ENCODE measurements around the gene CHST4.

Gene CHST4

DNA sequence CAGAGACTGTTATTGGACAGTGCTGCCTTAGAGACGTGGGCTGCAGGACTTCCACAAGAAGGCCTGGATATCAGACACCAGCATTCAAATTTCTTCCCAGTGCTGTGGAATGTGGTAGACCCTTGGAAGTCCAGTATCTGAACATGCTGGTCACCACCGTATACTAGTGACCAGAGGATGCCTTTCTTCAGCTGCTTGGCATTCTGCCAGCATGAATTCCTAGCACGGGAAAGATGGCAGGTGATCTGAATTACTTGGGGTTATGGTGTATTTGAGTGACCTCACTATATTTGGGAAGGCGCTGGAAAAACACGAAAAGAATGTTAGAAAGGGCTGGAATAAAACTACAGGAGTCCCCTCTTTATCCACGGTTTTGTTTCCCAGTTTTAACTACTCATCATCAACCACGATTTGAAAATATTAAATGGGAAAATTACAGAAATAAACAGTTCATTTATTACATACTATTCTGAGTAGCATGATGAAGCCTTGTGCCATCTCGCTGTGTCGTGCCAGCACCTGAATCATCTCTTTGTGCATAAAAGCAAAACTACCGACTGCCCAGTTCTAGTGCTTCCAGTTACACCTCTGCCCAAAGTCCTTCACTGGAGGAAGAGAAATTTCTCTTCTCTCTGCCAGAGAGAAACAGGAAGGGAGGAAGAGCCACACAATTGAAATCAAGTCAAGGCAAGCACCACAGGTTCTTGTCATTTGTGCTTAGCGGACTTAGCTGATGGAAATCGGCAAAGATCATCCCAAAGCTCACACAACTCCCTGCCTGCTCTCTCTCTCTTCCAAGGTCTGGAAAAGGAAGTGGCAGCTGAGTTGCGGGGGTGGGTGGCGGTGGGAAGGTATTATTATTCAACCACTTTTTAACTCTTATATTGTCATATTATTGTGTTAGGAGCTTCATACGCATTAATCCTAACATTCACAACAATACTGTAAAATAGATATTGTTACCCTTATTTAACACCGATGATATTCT, 1.4 kb upstream of the CHST4 start:
- no peak overlapping the region for H3K4me3 ChIP-seq (ENCODE audit: low read depth, low read length)
- in situ Hi-C loops (cut with HindIII; ENCODE audit: low pct_ligation_motif_present, low sequenced_read_pairs) = no loop called here
- peaks cover 3% of the 10 kb centered on the region for H3K27me3 ChIP-seq (replicated peaks)
- no peaks in the 10 kb centered on the region for H3K36me3 ChIP-seq (replicated peaks)
- no peak overlapping the region for H3K27ac ChIP-seq
- TF ChIP-seq, protein P1, sequence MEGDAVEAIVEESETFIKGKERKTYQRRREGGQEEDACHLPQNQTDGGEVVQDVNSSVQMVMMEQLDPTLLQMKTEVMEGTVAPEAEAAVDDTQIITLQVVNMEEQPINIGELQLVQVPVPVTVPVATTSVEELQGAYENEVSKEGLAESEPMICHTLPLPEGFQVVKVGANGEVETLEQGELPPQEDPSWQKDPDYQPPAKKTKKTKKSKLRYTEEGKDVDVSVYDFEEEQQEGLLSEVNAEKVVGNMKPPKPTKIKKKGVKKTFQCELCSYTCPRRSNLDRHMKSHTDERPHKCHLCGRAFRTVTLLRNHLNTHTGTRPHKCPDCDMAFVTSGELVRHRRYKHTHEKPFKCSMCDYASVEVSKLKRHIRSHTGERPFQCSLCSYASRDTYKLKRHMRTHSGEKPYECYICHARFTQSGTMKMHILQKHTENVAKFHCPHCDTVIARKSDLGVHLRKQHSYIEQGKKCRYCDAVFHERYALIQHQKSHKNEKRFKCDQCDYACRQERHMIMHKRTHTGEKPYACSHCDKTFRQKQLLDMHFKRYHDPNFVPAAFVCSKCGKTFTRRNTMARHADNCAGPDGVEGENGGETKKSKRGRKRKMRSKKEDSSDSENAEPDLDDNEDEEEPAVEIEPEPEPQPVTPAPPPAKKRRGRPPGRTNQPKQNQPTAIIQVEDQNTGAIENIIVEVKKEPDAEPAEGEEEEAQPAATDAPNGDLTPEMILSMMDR (IDR thresholded peaks at IDR 0.05; ENCODE audit: low read depth, low read length, missing control alignments) = no peak
- no peak for DNase-seq

DNA sequence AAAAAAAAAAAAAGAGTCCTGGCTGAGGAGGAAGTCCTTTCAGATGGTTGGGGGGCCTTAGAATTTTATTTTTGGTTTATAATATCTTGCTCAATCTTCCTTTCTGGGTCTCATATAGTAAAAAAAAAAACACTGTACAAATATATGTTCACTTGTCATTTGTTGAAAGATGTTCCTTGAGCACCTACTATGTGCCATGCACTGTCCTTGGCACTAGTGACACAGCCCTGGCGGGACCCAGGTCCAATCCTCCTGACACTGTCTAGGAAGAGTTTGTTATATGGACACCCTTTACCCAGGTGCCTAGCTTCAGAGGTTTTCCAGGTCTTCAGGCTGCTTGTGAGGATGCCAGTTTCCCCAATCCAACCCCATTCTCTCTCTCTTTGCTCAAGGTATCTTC, 2.0 kb downstream of the CHST4 start:
- H3K27ac ChIP-seq = no peak overlapping the region
- in situ Hi-C loops (cut with HindIII; ENCODE audit: low pct_ligation_motif_present, low sequenced_read_pairs) = no loop called here
- no peaks in the 10 kb centered on the region for H3K36me3 ChIP-seq (replicated peaks)
- TF ChIP-seq, protein P1 (IDR thresholded peaks at IDR 0.05; ENCODE audit: low read depth, low read length, missing control alignments) = no peak
- no peak for DNase-seq
- H3K4me3 ChIP-seq (ENCODE audit: low read depth, low read length) = no peak overlapping the region
- peaks cover 3% of the 10 kb centered on the region for H3K27me3 ChIP-seq (replicated peaks)

DNA sequence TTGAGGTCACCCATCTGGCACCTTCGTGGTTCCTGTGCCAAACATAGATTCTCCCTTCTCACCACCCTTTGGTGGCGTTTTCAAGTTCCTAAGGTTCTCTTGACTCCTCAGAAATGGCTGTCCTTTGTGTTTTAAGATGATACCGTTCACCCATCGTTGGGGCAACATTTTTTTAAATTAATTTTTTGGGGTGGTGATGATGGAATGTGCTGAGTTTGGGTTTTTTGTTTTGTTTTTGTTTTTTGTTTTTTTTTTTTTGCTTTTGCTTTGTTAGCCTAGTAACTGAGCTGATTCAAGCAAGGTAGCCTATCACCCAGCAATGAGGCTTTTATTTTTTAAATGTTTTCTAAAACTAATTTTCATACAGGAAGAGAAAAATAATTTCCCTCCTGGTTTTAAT, 2.6 kb downstream of the CHST4 start:
- TF ChIP-seq, protein P1 (IDR thresholded peaks at IDR 0.05; ENCODE audit: low read depth, low read length, missing control alignments) = no peak
- no peak for DNase-seq
- Histone ChIP-seq H3K27ac (no peak overlapping the region), H3K4me3 (ENCODE audit: low read depth, low read length) (no peak overlapping the region), H3K27me3 (replicated peaks) (peaks cover 3% of the 10 kb centered on the region), H3K36me3 (replicated peaks) (no peaks in the 10 kb centered on the region)
- in situ Hi-C loops (cut with HindIII; ENCODE audit: low pct_ligation_motif_present, low sequenced_read_pairs) = no loop called here

DNA sequence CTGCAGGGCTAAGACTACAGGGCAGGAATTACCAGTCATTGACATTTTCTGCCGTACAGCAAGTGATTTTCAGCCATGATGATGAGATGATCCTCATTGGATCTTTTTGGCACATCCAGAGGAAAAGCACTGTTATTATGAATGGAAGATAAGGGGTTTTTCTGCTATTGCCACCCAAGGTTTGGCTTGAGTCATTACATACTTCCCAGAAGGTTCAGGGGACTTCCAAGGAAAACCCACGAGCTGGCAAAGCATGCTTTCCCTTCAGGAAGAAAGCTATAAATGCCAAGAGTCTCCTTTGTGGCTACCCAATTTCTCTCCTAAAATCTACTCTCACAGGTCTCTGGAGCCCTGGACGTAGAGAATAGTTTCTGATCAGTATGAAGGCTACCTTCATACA, 6.1 kb downstream of the CHST4 start:
- TF ChIP-seq, protein P1 (IDR thresholded peaks at IDR 0.05; ENCODE audit: low read depth, low read length, missing control alignments) = no peak
- H3K4me3 ChIP-seq (ENCODE audit: low read depth, low read length) = no peak overlapping the region
- DNase-seq = no peak
- H3K27ac ChIP-seq = no peak overlapping the region
- in situ Hi-C loops (cut with HindIII; ENCODE audit: low pct_ligation_motif_present, low sequenced_read_pairs) = no loop called here
- H3K27me3 ChIP-seq (replicated peaks) = no peaks in the 10 kb centered on the region
- H3K36me3 ChIP-seq (replicated peaks) = no peaks in the 10 kb centered on the region

DNA sequence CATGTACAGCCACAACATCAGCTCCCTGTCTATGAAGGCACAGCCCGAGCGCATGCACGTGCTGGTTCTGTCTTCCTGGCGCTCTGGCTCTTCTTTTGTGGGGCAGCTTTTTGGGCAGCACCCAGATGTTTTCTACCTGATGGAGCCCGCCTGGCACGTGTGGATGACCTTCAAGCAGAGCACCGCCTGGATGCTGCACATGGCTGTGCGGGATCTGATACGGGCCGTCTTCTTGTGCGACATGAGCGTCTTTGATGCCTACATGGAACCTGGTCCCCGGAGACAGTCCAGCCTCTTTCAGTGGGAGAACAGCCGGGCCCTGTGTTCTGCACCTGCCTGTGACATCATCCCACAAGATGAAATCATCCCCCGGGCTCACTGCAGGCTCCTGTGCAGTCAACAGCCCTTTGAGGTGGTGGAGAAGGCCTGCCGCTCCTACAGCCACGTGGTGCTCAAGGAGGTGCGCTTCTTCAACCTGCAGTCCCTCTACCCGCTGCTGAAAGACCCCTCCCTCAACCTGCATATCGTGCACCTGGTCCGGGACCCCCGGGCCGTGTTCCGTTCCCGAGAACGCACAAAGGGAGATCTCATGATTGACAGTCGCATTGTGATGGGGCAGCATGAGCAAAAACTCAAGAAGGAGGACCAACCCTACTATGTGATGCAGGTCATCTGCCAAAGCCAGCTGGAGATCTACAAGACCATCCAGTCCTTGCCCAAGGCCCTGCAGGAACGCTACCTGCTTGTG, 10.7 kb downstream of the CHST4 start:
- in situ Hi-C loops (cut with HindIII; ENCODE audit: low pct_ligation_motif_present, low sequenced_read_pairs) = no loop called here
- Histone ChIP-seq H3K4me3 (ENCODE audit: low read depth, low read length) (no peak overlapping the region), H3K27me3 (replicated peaks) (no peaks in the 10 kb centered on the region), H3K36me3 (replicated peaks) (no peaks in the 10 kb centered on the region), H3K27ac (no peak overlapping the region)
- no peak for DNase-seq
- TF ChIP-seq, protein P1 (IDR thresholded peaks at IDR 0.05; ENCODE audit: low read depth, low read length, missing control alignments) = no peak

All from brain microvascular endothelial cell (primary cell).